ENCODE results near the gene SPPL2B.
"Not testable (repeated sequence)": the region's sequence is repeated elsewhere in the genome, so short reads cannot be mapped to it uniquely, and the experiment has no call there.

Gene SPPL2B

DNA sequence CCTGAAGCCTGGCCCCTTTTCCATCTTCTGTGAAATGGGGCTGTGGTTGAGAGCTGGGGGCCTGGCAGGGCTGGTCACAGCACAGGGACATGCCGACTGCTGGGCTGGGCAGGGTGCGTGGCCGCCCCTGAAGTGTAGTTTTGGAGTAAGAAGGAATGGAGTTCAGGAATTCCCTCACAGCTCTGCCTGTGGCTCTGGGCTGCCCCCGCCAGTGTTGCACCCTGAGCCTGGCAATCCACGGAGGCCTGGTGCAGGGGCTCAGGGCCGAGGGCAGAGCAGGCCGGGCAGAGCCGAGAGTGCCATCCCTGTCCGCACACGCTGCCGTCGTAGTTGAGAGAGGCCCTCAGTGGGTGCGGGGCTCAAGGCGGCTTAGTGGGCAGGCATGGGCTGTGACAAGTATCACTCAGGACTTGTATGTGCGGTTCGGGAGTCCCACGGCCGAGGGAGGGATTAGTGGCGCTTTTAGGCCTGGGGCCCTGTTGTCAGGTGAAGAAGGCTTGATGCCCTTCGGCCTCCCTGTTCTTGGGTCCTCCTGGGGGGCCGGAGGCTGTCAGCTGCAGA, 9.7 kb downstream of the SPPL2B start:
- DNase-seq (ENCODE audit: low read depth) = no peak

GRCh38 chr19:2338751-2339643, 10.5 kb downstream of the SPPL2B start:
- DNase-seq (ENCODE audit: low read depth) = no peak

DNA sequence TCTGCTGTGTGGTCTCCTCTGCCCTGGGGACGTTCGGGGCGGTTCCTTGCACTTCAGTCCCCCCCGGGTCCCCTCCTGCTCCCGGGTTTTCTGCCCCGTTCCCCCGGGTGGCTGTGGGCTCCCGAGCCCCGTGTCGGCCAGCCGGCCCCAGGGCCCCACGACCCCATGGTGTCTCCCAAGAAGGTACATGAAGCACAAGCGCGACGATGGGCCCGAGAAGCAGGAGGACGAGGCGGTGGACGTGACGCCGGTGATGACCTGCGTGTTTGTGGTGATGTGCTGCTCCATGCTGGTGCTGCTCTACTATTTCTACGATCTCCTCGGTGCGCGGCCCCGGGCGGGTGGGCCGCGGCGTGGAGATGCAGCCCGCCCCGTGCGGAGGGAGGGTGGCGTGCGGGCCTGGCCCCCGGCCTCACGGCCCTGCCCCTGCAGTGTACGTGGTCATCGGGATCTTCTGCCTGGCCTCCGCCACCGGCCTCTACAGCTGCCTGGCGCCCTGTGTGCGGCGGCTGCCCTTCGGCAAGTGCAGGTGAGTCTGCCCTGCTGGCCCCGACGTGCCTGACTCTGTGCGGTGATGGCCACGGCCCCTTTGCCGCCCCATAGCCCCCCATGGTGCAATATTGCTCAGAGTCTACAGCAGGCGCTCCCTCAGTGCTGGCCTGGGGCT, 11.3 kb downstream of the SPPL2B start:
- no peak for DNase-seq (ENCODE audit: low read depth)

GRCh38 chr19:2340496-2341243, 12.2 kb downstream of the SPPL2B start:
- DNase-seq (ENCODE audit: low read depth) = no peak

DNA sequence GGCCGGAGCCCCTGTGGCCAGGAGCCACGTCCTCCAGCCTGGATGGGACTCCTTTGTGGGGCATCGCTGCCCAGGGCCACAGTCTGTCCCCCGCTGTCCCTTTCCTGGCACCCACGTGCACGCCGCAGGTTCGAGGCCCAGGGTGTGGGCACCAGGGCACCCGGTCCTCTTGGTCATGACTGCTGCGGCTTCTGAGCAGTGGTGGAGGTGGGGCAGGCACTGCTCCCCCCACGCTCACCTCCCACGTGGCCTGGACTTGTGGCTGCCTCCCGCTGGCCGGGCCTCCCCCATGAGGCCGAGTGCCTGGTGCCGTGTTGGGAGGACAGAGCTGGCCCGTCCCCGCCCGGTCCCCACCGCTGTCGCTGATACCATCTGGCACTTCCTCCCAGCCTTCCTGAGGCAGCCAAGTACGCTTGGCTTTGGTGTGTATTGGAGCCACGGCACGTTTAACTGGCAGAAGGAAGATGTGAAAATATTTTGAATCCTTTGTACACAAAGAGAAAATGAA, 12.8 kb downstream of the SPPL2B start:
- DNase-seq (ENCODE audit: low read depth) = no peak

- DNase-seq (ENCODE audit: low read depth) = no peak
These were observed 13.5 kb downstream of the SPPL2B start for GRCh38 chr19:2341982-2342381.

- no peak for DNase-seq (ENCODE audit: low read depth)
These were observed 14.3 kb downstream of the SPPL2B start for GRCh38 chr19:2342656-2343288.

DNA sequence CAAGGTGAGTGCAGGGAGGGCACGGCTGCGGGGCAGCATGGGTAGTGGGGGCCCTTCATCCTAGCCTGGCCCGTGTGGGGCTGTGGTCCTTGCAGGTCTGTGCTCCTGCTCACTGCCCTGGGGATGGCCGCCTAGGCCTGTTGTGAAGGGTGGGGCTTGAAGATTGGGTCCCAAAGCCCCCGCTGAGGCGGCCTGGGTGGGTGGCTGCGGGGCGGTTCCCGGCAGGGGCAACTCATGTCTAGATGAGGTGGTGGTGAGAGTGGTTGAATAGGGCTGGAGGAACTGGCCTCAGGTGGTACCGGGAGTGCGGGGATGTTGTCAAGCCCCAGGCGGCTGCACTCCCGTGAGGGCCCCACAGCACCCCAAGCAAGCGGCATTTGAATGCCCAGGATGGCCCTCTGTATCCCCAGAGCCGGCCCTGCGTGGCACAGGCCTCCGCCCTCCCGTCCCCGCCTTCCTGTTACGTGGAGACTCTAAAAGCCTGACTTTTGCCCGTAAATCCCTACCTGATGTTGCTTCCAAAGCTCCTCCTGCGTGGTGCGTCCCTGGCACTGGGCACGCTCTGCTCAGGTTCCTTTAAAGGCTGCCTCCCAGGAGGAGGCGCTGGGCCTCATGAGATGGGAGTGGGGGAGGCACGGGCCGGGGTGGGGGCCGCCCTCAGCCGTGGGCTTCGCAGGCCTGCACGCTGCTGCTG, 15.0 kb downstream of the SPPL2B start:
- no peak for DNase-seq (ENCODE audit: low read depth)

DNA sequence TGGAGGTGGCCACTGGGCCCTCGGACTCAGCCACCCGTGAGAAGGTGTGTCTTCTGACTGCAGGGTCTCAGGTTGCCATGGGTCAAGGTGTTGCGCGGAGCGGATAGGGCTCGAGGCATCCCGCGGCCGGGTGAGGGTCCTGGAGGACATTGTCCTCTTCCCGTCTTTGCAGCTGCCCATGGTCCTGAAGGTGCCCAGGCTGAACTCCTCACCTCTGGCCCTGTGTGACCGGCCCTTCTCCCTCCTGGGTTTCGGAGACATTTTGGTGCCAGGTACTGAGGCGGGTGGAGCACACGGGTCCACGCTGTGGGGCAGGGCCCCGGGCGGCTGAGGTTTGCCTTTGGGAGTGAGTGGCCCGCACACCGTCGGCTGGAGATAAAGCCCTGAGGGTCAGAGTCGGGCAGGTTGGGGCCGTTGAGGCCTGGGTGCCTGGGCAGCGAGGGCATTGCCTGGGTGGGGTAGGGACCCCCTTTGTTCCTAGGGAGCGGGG, 15.9 kb downstream of the SPPL2B start:
- no peak for DNase-seq (ENCODE audit: low read depth)

DNA sequence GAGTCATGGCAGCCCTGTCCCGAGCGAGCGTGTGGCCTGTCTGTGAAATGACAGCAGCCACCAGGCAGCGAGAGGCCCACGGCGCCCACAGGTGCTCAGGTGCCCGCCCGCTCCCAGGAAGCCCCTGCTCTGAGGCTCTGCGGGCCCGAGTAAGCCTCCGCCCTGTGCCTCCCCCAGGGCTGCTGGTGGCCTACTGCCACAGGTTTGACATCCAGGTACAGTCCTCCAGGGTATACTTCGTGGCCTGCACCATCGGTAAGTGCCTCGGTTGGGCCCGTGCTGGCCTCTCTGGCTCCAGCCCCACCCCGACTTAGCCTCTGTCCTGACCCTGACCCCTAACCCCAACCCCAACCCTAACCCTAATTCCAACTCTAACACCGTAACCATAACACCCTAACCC, 16.6 kb downstream of the SPPL2B start:
- DNase-seq (ENCODE audit: low read depth) = no peak

GRCh38 chr19:2345794-2346663, 17.5 kb downstream of the SPPL2B start:
- DNase-seq (ENCODE audit: low read depth) = no peak

GRCh38 chr19:2349818-2350217, 21.3 kb downstream of the SPPL2B start:
- DNase-seq (ENCODE audit: low read depth) = not testable (repeated sequence)

DNA sequence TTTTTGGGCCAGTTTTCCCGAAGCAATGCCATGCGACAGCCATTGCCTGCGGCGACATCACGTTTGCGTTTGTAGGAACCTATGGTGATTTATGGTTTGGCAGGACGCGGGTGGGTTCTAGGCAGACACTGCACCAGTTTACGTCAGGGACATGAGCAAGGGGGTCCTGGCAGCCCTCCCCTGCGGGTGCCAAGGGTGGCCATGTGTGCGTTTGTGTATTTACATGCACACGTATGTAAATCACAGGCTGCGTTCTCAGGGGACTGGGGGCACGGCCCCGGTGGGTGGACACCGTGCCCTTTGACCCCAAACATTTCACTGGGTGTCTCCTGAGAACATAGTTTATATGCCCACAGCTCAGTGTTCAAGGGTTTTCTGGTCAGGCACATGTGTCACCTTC, 22.2 kb downstream of the SPPL2B start:
- no peak for DNase-seq (ENCODE audit: low read depth)

DNA sequence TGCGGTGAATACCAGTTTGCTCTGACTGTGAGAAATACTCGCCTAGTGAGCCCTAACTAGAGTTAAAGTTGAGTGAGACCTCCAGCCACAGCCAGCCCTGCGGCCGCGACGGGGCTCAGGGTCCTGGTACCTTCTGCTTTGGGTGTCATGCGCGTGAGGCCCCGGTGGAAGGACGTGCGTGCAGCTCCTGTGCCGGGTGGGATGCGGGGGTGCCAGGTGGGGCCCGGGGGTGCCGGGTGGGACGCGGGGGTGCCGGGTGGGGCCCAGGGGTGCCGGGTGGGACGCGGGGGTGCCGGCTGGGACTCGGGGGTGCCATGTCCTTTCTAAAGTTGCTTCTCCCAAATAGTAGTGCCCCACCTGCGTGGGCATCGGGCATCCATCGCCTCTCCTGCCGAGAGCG, 23.1 kb downstream of the SPPL2B start:
- no peak for DNase-seq (ENCODE audit: low read depth)

DNA sequence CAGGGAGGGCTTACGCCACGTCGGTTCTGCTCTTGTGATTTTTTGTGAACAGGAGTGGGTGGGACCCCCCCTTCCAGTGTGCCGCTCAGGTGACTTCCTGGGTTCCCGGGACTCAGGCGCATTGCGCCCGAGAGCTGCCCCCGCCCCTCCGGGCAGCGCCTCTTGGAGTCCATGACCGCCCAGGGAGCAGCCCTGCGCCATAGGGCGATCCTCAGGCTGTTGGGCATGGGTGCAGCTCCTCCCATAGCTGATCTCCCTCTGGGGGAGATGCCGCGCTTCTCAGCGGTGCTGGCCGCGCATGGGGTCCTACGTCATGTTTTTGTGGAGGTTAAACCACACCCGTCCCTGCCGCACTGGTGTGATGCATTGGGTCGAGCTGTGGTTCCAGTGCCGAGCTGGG, 23.6 kb downstream of the SPPL2B start:
- no peak for DNase-seq (ENCODE audit: low read depth)

GRCh38 chr19:2353159-2353886, 24.8 kb downstream of the SPPL2B start:
- no peak for DNase-seq (ENCODE audit: low read depth)

DNA sequence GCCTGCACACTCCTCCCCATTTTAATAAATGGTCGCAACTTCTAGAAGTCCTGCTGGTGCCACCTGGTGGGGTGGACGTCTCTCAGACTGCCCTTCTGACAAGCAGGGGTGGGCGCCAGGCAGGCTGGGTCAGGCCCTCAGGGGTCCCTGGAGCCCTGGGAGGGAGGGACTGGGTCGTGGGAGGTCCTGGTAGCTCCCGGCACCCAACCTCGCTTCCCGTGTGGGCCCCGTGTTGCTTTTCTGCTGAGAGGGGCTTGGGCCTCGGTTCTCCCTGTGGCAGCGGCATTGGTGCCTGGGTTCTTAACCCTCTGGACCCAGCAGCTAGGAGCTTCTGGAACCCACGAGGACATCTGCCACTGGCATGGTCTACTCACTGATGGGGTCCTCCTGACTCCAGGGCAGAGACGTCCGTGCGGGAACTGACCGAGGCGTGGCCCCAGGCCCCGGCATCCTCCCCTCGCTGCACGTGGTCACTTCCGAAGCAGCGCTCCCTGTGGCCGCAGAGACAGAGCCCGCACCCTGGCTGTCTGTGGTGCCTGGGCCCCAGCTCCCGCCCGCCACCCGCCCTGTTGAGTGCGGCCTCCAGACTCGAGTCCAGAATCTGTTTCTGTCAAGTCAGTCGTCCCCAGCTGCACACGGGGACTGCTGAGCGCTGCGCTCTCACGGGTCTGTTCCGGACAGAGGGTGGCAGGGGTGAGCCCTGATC, 25.6 kb downstream of the SPPL2B start:
- no peak for DNase-seq (ENCODE audit: low read depth)

DNA sequence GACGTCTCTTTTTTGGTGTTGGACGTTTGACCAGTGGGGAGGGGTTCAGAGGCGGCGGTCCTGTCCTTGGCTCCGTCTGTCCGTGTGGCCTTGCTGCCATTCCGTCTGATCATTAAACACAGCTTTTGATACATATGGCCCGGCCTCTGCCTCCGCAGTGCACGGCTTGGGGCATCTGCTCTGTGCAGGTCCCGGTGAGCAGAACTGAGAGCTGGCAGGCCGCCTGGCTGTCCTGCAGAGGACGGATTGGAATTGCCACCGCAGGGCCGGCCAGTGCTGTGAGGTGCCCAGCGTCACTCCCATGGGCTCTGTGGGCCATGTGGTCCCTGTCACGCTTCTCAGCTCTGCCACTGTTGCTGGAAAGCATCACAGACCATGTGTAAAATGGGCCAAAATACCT, 26.2 kb downstream of the SPPL2B start:
- DNase-seq (ENCODE audit: low read depth) = no peak
